Adipocyte (in vitro differentiated cells): ENCODE measurements around the gene ATF2.

Experiments used
- DNase-seq: peaks from one replicate; pipeline ENCODE4 v3.0.0-alpha.2; 2015; ENCODE audit warnings: low read depth
- H3K27me3 ChIP-seq: replicated peaks from 2 replicates; pipeline ENCODE4 v1.7.0; 2013; ENCODE audit warnings: mild to moderate bottlenecking, low read length, moderate library complexity; ENCODE audit not compliant: control insufficient read depth, insufficient read depth
- H3K36me3 ChIP-seq: 2 replicates; pipeline ENCODE4 v1.7.0; 2013; ENCODE audit warnings: low read length, mild to moderate bottlenecking, moderate library complexity; ENCODE audit not compliant: control insufficient read depth, insufficient read depth, severe bottlenecking
- H3K4me1 ChIP-seq: 2 replicates; pipeline ENCODE4 v1.7.0; 2013; ENCODE audit warnings: mild to moderate bottlenecking, low read length, moderate library complexity; ENCODE audit not compliant: control insufficient read depth, insufficient read depth
- H3K4me3 ChIP-seq: 2 replicates; pipeline ENCODE4 v1.7.0; 2013; ENCODE audit warnings: mild to moderate bottlenecking, low read length, moderate library complexity
- H3K9ac ChIP-seq: 2 replicates; pipeline ENCODE4 v1.7.0; 2013; ENCODE audit warnings: mild to moderate bottlenecking, low read length, moderate library complexity
- H3K9me3 ChIP-seq: 2 replicates; pipeline ENCODE4 v1.7.0; 2013; ENCODE audit warnings: mild to moderate bottlenecking, low read length, moderate library complexity; ENCODE audit not compliant: control insufficient read depth

ATF2 gene

DNA sequence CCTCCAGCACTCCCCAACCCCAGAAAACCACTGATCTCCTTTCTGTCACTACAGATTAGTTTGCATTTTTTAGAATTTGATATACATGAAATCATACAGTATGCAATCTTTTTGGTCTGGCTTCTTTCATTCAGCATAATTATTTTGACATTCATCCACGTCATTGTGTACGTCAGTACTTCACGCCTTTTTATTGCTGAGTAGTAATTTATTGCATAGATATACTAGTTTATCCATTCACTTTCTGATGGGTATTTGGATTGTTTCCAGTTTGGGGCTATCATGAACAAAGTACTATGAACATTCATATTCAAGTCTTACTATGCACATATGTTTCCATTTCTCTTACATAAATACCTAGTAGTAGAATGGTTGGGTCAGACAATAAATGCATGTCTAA, 142.8 kb downstream of the ATF2 start:
- Histone ChIP-seq H3K27me3 (no peaks in the 10 kb centered on the region), H3K4me3 (no peak overlapping the region), H3K4me1 (peaks cover 3% of the 10 kb centered on the region), H3K9me3 (no peaks in the 10 kb centered on the region), H3K9ac (no peak overlapping the region), H3K36me3 (no peaks in the 10 kb centered on the region)
- DNase-seq = no peak

DNA sequence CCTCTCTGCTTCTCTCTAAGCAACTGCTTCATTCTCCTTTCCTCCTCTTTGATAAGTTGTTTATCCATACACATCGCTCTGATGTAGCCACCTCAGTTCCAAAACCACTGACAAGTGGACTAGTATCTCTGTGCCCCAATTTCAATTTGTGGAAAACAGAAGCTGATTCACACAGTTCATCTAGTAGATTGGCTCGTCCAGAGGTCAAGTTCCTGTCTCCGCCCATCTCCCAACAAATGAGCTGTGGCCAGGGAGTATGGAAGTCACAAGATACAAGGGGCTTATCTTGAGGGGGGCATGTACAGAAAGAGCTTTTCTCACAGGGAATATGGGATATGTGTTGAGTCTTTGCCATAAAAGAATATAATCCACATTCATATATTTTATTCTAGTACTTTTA, 145.1 kb downstream of the ATF2 start:
- H3K36me3 ChIP-seq = no peaks in the 10 kb centered on the region
- no peaks in the 10 kb centered on the region for H3K9me3 ChIP-seq

More for the DNA sequence above, 145.1 kb downstream of the ATF2 start:
- Histone ChIP-seq H3K9ac (no peak overlapping the region), H3K27me3 (no peaks in the 10 kb centered on the region), H3K4me3 (no peak overlapping the region), H3K4me1 (peaks cover 3% of the 10 kb centered on the region)
- DNase-seq = no peak
